ENCODE results near the gene SPAG5.

The SPAG5 gene, protein sequence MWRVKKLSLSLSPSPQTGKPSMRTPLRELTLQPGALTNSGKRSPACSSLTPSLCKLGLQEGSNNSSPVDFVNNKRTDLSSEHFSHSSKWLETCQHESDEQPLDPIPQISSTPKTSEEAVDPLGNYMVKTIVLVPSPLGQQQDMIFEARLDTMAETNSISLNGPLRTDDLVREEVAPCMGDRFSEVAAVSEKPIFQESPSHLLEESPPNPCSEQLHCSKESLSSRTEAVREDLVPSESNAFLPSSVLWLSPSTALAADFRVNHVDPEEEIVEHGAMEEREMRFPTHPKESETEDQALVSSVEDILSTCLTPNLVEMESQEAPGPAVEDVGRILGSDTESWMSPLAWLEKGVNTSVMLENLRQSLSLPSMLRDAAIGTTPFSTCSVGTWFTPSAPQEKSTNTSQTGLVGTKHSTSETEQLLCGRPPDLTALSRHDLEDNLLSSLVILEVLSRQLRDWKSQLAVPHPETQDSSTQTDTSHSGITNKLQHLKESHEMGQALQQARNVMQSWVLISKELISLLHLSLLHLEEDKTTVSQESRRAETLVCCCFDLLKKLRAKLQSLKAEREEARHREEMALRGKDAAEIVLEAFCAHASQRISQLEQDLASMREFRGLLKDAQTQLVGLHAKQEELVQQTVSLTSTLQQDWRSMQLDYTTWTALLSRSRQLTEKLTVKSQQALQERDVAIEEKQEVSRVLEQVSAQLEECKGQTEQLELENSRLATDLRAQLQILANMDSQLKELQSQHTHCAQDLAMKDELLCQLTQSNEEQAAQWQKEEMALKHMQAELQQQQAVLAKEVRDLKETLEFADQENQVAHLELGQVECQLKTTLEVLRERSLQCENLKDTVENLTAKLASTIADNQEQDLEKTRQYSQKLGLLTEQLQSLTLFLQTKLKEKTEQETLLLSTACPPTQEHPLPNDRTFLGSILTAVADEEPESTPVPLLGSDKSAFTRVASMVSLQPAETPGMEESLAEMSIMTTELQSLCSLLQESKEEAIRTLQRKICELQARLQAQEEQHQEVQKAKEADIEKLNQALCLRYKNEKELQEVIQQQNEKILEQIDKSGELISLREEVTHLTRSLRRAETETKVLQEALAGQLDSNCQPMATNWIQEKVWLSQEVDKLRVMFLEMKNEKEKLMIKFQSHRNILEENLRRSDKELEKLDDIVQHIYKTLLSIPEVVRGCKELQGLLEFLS

DNA sequence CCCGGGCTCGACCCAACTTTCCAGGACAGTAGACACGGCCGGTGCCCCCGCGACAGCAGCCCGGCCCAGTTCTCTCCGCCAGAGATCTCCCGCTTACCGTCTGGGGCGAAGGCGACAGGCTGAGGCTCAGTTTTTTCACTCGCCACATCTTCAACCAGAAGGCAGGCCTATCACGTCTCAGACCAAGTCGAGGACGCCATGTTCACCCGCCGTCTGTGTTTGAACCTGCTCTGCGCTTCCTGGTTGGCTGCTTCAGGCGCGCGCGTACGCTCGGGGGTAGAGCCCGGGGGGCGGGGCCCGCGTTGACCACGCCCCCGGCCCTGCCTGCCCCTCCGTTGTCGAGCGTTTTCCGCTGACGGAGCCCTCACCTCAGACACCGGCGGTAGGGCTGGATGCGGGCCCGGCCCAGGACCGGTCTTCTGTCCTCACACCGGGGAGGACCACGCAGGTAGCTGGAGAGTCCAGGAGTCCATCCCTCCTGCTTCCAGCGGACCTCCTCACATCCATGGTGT lies at the start of gene SPAG5:
Gene SPAG5 (minus strand): TSS at position 227 of the 512 bp plus-strand sequence. CDS start 79 bp downstream, at position 148.
- peak; percentile 79 for DNase-seq

DNA sequence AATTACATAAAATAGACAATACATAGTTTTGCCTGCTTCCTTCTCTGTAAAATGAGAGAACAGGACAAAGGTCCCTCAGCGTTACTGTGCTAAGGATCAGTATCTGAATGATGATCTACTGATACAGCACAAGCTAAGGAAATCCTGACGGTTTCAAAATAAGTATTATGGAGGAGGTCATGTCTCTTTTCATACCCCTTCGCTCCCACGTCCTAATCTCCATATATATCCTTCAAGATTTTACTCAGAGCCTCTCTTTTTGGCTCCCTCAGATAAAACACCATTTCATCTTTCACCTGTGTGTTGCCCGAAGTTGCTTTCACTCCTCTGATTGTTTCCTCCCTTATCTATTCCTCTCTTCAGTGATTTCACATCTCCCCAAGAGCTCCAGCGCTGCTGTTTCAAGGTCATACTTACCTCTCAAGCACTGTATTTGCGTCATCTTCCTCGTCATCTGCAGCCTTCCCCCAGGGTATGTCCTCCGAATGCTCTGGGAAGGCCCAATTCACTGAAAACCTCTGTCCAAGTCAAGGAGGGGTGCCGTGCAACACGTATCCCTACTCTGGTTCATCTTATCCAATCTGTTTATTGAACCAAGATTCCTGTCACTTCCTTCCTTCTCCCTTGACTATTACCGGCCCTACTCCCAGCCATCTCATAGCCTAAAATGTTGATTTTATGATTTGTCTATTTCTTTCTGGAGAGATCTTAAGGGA lies 47.4 kb upstream of the SPAG5 start:
- DNase-seq = no peak

DNA sequence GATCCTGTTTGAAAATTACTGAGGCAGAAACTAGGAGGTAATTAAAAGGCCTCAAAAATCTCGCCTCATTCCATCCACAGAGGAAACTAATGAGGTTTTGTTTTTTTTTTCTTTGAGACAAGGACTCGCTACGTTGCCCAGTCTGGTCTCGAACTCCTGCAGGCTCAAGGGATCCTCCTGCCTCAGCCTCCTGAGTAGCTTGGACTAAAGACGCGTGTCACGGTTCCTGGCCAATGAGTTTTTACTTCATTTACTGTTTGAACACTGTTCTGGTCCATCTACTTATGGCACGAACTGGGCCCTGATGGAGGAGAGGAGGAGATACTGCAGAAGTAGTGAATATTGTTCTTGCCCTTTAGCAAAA lies 46.7 kb upstream of the SPAG5 start:
- DNase-seq = no peak

DNA sequence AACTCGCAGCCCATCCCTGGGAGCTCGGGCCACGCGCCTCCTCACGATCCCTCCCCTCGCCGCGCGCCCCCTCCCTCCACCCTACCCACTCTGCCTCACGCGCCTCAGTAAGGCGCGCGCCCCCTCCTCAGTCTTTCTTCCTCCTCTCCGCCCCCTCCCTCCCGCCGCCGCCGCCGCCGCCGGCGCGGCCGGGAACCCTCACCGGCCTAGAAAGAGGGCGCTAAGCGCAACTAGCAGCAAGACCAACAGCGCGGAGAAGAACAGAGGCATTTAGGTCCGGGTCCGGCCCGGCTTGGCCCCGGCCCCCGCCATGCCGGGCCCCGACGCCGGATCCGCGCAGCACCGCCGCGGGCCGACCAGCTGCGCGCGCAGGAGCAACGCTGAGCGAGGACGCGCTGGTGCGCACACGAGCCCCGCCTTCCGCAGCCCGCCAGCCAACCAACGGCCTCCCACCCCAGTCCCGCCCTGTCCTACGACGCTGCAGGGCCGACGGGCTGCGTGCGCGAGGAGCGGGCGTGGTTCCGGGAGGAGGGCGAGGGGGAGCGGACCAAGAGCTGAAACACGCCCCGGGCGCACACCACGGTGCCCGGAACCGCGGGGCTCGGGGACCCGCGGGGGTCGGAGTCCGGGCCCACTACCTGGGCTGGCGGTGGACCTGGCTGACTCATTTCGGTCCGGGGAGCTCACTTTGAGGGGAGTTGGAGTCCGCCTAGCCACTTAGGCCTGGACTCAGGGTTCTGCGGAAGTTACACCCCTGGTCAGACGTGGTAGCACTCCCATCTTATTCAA lies 46.2 kb upstream of the SPAG5 start, which contains the start of gene BLTP2:
Gene BLTP2 (minus strand): TSS at position 372 of the 789 bp plus-strand sequence. CDS start 102 bp downstream, at position 270.
- DNase-seq = peak; percentile 61

DNA sequence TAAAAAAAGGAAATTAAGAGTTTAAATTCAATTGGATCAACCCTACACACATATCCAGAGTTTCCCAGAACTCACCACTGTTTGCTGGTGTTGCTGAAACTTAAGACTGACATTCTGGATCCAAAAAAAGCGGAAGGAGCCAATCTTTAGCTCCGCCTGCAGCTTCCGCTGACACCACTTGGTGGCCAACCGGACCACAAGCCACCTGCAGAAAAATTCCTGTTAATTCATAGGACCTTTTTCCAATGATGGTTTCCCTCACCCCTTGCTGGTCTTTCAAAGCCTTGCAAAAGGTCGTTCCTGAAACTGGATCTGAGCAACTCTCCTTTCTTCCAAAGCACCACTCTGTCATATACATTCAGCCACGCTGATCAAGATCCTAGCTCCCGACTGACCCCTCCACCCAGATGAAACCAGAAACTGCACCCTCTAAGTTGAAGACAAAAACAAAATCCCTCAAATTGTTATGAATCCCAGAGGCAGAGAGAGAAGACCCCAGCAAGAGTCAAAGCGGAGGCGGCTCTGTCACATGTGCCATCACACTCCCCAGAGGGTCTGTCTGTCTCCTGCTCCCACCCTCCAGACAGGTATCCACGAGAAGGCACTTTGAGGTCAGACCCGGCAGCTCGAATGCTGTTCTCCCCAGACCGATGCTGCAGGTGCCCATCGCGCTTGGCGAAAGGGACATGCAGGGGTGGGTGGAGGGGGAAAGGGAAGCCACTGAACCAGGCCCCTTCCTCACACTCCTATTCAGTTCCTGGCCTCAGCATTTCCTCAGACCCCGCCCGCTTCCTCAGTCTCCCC lies 45.4 kb upstream of the SPAG5 start:
- peak; percentile 15 for DNase-seq

DNA sequence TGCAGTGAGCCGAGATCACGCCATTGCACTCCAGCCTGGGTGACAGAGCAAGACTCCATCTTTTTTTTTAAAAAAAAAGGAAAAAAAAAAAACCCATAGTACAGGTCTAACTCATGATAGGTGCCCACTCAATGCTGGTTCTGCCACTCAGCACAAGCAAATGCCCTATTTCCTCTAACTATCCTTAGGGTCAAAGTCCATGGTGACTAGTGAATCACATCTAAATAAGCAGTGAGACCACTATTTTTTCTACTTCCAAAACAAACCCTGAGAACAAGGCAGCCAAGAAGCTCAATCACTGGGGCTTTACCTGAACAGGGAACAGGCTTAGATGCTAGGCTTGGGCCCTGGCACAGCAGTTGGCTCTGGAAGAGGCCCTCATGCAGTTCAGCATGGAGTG lies 42.8 kb upstream of the SPAG5 start:
- no peak for DNase-seq

DNA sequence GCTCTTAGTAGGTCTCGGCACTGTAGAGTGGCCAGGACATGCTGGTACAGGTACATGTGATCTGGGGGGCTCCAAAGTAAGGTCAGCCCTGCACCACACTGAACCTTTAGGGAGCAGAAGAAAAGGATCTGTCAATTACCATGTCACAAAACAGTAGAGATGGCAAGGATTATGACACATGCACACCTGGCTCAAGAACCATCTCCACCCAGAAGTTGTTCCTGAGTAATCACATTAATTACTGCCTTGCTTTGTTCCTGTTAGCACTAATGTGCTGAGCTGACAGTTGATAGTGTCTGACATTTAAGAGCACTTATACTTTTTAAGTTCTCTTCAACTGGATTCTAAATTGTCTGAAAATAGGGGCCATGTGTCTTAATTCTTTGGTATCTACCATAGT lies 36.7 kb upstream of the SPAG5 start:
- no peak for DNase-seq

DNA sequence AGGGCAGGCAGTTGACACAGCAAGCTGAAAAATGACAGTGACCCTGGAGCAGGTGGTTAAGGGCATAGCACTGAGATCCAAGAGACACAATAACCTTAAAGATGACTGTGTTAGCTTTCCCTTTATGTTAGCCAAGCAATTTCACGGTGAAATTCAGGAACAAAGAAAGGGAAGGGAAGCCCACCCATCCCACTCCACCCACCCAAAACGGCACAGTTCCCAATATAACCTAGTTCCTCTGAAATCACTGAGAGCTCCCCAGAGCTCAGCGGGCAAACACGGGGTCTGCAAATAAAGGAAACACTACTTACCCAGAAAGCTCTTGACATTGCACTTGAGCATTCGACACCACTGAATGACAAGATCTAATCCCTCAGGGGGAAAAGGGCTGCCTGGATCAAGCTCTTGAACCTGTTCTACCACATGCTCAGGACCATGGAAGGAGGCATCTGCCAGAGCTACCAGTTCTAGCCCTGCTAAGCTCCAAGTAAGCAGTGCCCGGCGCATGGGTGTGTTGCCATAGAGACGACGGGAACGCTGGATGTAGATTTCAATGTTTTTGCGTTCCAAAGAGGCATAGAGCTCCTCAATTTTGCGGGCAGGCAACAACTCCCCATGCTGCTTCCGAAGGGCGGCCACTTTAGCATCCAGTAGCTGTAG lies 35.5 kb upstream of the SPAG5 start:
- DNase-seq = no peak

DNA sequence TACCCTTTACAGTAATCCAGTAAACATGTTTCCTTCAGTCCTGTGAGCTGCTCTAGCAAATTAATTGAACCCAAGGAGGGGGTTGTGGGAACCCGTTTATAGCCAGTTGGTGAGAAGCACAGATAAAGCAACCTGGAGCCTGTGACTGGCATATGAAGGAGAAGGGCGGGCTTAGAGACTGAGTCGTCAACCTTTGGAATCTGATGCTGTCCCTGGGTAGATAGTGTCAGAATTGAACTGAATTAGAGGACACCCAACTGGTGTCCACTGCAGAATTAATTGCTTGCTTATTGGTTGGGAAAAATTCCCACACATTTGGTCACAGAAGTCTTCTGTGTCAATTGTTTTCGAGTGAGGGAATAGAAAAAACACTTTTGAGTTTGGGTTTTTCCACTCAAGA lies 28.0 kb upstream of the SPAG5 start:
- no peak for DNase-seq

DNA sequence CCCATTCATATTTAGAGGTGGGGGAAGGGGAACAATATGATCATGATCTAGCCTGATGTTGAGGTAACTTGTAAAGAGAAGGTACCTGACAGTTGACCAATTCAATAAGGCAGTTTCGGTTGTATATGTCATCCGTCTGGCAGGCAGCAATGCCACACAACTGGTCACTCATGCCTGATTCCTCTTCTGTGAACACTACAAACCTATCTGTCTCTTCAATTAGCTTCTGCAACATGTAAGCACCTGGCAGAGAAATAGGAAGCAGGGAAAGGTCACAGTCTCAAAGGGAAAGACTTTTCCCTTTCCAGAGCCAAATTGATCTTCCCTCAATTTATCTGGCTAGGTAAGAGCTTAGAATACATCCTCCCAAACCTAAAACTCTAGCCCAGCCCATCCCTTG lies 25.3 kb upstream of the SPAG5 start:
- DNase-seq = no peak

DNA sequence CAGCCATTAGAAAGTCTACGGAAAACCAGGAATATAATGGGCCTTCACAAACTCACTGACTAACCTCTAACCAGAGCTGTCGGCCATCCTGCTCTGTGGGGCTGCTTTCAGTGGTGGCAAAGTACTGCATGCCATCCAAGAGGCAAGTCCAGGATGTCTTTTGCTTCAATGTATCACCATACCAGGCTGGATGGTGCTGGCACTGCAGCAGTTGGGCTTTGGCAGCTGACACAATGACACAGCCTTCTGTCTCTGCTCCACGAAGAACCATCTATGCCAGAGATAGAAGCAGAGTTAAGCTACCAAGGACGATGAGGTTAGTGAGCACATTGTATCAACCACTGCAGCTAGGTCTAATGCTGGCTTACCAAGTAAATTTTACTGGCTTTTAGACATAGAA lies 24.9 kb upstream of the SPAG5 start:
- DNase-seq = no peak

DNA sequence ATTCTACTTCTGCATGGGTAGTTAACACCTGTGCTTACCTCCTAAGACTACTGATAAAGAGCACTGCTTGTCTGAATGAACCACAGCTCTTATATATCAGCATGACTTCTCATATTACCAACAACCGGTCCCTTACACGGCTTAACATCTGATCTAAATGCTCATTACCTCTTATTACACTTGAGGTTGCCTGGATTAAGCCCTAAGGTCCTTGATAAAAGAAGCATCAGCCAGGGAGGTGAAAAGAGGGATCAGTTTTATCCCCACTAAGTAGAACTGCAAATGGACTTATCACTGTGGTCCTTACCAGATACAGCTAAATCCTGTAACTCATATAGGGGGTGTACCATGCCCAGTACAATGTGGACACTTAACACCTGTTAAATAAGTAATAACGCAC lies 23.4 kb upstream of the SPAG5 start:
- no peak for DNase-seq

DNA sequence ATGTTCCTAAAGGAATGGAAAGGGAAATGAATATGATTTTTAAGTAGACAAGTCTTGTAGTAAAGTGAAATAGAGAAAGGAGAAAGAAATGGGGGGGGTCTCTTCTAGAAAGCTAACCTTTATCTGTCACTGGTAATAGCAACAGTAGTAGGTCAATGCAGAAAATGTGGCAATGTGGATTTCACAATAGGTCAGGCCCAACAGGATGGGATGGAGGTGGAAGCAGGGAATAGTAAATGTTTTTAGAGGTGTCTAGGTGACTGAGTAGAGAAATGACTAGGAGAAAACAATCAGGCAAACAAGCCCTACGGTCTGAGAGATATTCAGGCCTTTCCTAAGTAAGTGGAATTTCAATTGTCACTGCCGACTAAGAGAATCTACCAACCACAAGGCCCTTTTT lies 21.2 kb upstream of the SPAG5 start:
- no peak for DNase-seq

DNA sequence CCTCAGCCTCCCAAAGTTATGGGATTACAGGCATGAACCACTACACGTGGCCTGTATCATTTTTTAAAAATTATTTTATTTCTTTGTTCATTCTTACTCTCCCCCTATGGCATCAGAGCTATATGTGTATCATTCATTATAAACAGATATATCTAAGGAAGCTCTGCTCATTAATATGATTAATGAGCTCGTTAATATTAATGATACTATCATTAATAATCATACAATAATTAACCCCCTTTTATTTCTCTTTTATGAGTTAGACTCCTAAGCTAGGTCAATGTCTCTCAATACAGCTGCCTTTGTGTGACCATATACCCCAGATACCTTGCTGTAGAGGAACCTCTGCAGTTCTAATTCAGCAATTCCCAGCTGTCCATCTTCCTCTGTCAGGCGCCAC lies 19.6 kb upstream of the SPAG5 start:
- no peak for DNase-seq

DNA sequence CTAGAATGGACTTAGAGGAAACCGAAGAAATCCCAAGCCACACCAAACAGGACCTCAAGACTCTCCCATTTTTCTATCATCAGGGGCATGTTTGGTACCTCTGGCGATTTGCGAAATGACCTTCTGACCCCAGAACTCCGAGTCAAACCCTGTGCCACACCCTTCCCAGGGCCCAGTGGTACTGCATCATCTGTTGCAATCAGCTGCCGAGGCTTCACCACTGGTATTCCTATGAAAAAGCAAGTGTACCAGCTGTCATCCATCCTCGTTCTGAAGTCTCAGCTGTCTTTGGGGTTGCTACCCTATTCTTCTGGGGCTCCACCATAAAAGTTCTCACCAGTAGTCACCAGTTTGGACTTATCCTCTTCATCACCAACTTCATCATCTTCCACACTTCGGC lies 17.5 kb upstream of the SPAG5 start:
- DNase-seq = no peak

DNA sequence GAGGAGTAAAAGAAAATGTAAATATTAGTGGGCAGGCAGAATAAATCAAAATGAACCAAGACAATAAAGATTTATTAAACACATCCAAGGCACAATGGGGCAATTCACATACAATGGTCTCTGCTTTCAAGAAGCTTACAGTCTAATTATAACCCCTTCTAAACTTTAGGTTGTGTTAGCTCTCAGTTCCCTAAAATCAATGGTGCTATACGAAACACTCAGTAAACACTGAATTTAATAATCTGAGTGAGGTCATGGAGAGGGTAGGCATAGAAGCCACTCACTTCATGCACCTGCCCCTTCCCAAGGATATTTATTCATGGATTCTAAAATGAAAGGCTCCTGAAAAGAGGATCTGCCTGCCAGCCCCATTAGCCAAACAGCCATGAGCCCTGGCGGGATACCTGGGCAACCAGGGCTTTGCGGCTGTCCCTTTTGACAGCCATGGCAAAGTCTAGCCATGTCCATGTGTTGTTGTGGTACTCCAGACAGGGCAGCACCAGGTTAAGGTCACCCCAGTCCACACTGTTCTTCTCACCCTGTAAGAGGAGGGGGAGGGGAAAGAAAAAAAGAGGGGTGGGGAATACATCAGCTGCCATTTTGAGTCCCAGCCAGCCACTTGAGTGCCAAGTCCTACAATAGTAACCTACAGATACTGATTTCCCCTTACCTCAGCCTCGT lies 16.6 kb upstream of the SPAG5 start:
- no peak for DNase-seq

DNA sequence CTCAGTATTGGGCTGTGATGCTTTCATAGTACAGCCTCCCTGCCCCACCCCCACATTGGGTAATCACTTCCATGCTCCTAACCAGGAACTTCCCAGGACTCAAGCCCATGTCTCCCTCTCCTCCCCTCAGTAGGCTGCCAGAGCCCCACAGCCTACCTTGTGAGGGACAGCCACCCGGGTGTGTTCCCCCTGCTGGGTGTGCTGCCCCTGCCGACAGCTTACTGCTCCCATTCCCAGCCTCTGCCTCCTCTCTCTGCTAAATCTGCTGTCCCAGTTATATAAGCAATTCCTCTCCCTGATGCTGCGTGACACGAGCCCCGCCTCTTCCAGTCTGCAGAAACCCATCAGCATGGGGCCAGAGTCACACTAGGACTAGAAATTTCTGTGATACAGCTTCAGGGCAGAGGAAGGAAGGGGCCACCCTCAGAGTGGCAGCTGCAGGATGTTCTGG lies 15.1 kb upstream of the SPAG5 start, which contains the start of gene RSKR:
Gene RSKR (minus strand): TSS at position 255 of the 451 bp plus-strand sequence. CDS start 24 bp downstream, at position 231.
- no peak for DNase-seq

DNA sequence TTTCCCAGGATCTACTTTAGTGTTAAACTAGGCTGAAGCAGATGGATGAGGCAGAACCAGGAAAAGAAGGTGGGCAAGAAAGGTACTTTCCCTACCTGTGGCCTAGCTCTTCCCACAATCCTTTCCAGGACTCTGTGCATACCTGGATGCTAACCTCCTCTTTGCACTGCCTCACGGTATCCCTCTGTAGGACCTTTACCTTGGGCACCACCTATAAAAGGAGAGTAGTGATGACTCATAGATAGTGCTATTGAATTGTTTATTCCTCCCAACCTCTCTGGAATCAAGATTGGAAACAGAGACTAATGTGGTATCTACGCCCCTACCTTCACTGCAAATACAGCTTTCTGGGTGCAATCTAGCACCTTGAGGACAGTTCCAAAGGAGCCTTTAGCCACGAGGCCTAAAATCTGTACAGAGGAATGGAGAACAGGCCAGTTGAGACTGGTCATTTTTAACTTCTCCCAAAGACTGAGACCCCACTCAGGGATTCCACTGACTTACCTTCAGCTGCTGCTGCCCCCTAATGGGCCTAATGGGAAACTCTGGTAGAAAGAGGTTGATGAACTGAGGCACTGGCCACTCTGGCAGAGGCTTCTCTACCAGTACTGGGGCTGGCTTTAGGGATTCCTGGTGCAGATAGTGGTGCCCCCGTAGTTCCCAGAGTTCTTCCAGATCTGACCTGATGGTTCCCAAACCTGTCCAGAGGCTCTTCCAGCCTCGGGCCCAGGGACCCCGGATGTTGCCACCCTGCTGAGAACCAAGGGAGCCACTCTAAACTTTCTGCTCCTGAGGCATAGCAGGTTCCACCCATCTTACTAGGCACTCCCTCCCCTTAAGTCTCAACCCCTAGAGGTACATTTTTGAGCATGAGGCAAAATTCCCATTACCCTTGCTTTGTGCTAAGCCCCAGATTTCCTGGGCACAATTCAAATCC lies 14.4 kb upstream of the SPAG5 start:
- DNase-seq = no peak
